Kidney epithelial cell (primary cell): ENCODE measurements around the gene MAP2K6. TPM values are rescaled to one million over a fixed set of nuclear protein-coding genes. Genes with fewer than 3 reads are reported as not detected.

ENCODE experiments used
- DNase-seq: peaks from one replicate; pipeline ENCODE4 v3.0.0-alpha.2; 2010; ENCODE audit warnings: low read depth
- H3K27me3 ChIP-seq: 2 replicates; pipeline ENCODE4 v1.6.0; 2011; ENCODE audit warnings: low read length; ENCODE audit not compliant: control insufficient read depth, insufficient read depth
- H3K36me3 ChIP-seq: 2 replicates; pipeline ENCODE4 v1.5.1; 2011; ENCODE audit warnings: low read length; ENCODE audit not compliant: control insufficient read depth, insufficient read depth
- H3K4me3 ChIP-seq: 2 replicates; pipeline ENCODE4 v1.5.1; 2011; ENCODE audit warnings: low read depth, mild to moderate bottlenecking, control low read depth, low read length
- total RNA-seq: library from RNA; depleted of rRNA; stranded (reverse); fragments of >200 nt; gene quantifications from 2 replicates; pipeline ENCODE4 v1.2.3, GENCODE V29; 2015
- TF ChIP-seq, protein P1 (sequence below): IDR thresholded peaks from 2 replicates; pipeline ENCODE4 v1.5.1; 2011; ENCODE audit warnings: mild to moderate bottlenecking, moderate library complexity, low read length, control low read depth, inconsistent platforms; ENCODE audit not compliant: insufficient read depth, poor library complexity, severe bottlenecking

MAP2K6 gene
- total RNA-seq, 1 donor from 2014 or later: 2.2 TPM

DNA sequence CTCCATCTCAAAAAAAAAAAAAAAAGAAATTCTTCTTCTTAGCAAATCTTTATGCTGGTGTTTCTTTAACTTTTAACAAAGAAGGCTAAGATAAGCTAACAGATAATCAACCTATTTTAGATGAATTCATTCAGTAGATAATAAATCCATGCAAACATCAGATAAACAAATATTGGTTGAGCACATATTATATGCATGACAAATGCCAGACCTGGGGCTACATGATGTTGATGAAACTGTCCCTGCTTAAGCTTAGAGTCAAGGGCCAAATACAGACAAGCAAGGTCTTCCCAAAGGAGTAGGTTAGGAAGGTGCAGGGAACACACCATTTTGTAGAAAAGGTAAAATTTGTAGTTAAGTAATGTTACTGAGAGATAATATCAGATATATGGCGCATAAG, 6.7 kb upstream of the MAP2K6 start:
- TF ChIP-seq, protein P1, sequence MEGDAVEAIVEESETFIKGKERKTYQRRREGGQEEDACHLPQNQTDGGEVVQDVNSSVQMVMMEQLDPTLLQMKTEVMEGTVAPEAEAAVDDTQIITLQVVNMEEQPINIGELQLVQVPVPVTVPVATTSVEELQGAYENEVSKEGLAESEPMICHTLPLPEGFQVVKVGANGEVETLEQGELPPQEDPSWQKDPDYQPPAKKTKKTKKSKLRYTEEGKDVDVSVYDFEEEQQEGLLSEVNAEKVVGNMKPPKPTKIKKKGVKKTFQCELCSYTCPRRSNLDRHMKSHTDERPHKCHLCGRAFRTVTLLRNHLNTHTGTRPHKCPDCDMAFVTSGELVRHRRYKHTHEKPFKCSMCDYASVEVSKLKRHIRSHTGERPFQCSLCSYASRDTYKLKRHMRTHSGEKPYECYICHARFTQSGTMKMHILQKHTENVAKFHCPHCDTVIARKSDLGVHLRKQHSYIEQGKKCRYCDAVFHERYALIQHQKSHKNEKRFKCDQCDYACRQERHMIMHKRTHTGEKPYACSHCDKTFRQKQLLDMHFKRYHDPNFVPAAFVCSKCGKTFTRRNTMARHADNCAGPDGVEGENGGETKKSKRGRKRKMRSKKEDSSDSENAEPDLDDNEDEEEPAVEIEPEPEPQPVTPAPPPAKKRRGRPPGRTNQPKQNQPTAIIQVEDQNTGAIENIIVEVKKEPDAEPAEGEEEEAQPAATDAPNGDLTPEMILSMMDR: no peak
- Histone ChIP-seq H3K36me3 (no peaks in the 10 kb centered on the region), H3K27me3 (no peaks in the 10 kb centered on the region), H3K4me3 (no peak overlapping the region)
- no peak for DNase-seq

DNA sequence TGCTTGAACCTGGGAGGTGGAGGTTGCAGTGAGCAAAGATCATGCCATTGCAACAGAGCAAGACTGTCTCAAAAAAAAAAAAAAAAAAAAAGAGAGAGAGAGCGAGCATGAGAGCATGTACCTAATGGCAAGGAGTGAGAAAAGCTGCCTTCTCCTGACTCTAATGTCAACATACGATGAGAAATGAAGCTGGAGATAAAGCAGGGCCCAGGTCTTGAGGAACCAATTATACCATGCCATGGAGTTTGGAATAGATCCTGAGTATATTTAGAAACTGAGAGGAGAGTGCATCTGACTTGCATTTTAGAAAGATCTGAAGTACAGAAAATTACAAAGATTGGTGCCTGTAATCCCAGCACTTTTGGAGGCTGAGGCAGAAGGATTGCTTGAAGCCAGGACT, 3.8 kb upstream of the MAP2K6 start:
- Histone ChIP-seq H3K4me3 (no peak overlapping the region), H3K27me3 (no peaks in the 10 kb centered on the region), H3K36me3 (no peaks in the 10 kb centered on the region)
- no peak for DNase-seq
- TF ChIP-seq, protein P1: no peak

DNA sequence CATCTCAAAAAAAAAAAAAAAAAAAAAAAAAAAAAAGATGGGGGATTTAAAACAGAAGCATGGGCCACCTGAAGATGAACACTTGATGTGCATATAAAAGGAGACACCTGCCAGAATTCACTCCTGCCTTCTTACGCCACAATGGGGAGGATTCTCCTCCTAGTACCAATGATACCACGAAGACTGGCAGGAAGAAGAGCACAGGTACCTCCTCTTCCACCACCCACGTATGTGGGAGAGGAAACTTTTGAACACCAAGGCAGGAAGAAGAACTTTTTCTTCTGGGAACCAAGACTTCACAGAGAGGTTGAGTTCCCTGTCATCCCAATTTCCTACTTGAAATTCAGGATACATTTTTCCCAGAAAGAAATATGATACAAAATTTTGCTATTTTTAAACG, 2.7 kb upstream of the MAP2K6 start:
- Histone ChIP-seq H3K4me3 (no peak overlapping the region), H3K27me3 (no peaks in the 10 kb centered on the region), H3K36me3 (no peaks in the 10 kb centered on the region)
- no peak for DNase-seq
- TF ChIP-seq, protein P1: no peak

DNA sequence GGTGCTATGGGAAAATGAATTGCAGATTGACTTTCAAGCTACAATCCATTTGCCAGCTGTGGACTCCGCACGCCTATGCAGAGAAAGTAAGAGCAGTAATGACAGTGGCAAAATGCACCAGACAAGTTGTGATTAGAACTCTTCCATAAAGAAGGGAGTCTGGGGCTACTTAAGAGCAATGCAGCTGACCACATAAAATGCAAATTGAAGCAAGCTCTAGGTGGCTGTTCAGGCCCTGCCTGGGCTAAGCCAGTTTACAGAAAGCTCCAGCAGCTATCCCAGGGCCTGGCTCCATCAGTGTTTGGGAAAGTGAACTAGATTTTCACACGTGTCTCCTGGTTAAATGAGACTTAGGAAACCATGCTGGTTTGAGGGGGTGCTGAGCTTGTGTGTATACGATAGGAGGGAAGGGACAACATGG, 2.2 kb upstream of the MAP2K6 start:
- no peaks in the 10 kb centered on the region for H3K27me3 ChIP-seq
- no peak overlapping the region for H3K4me3 ChIP-seq
- no peaks in the 10 kb centered on the region for H3K36me3 ChIP-seq
- no peak for DNase-seq
- TF ChIP-seq, protein P1: no peak

DNA sequence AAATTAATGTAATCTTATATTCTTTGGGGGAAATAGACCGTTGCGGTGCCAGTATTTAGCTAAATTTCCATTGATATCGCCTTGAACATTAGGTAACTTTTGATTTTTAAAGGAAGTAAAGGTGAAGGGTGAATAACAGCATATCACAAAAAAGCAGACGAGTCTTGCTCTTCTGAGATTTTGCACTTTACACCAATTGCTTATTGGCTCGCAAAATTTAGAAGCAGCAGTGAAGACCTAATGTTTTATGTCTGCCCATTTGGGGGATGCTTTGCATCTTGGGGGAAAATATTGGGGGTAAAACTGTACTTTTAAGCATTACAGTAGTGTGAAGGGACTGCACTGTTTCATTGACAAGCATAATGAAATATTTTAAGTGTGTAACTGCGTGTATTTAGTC, 934 bp downstream of the MAP2K6 start:
- Histone ChIP-seq H3K27me3 (no peaks in the 10 kb centered on the region), H3K4me3 (peak overlapping the region; percentile 37), H3K36me3 (no peaks in the 10 kb centered on the region)
- no peak for DNase-seq
- TF ChIP-seq, protein P1: no peak
